ENCODE results near the gene SUV39H1.

DNA sequence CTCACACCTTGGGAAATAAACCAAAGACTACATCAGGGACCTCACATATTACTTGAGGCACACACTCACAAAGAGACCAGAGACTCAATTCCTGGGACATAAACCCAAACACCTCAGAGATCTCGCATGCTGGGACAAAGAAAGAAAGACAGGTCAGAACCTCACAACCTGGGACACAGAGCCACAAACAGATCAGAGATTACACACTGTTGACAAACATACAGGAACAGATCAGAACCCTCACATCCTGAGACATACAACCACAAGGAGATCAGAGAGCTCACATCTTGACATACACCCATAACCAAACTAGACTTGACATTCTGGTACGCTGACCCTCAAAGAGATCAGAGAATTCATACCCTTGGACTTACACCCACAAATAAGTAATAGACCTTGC is 17.3 kb downstream of the SUV39H1 start:
- TF ChIP-seq CTCF (IDR thresholded peaks at IDR 0.05; ENCODE audit: low read depth, low read length, poor library complexity, severe bottlenecking) (no peak), EZH2phosphoT487 (IDR thresholded peaks at IDR 0.05; ENCODE audit: borderline replicate concordance, low read length) (no peak)
